Esophagus muscularis mucosa (tissue), 4 donors: Measurements from ENCODE around the gene STAC. TPM values are rescaled to one million over a fixed set of nuclear protein-coding genes. Genes with fewer than 3 reads are reported as not detected.

Experiments used
- DNase-seq: peaks from one replicate; pipeline ENCODE4 v3.0.0-alpha.2; 2017; ENCODE audit errors: extremely low spot score
- H3K27ac ChIP-seq, 4 donors: fragments of 200-600 bp; sonication (generic); replicated peaks in 1 of 4; 1 replicate in 3 of 4; 2 replicates in 1 of 4; pipeline ENCODE4 v1.5.1; 2016 to 2019; ENCODE audit warnings: mild to moderate bottlenecking in 1 of 4
- H3K27me3 ChIP-seq, 4 donors: fragments of 200-600 bp; sonication (generic); one replicate each; pipeline versions ENCODE4 v1.5.1 to v1.6.0; 2016 to 2019
- H3K36me3 ChIP-seq, 4 donors: fragments of 200-600 bp; sonication (generic); one replicate each; pipeline ENCODE4 v1.5.1; 2016 to 2019
- H3K4me1 ChIP-seq, 4 donors: fragments of 200-600 bp; sonication (generic); one replicate each; pipeline ENCODE4 v1.5.1; 2016 to 2019
- H3K4me3 ChIP-seq, 4 donors: fragments of 200-600 bp; sonication (generic); 1 replicate in 2 of 4; 2 replicates in 2 of 4; pipeline ENCODE4 v1.5.1; 2016 to 2019; ENCODE audit warnings: mild to moderate bottlenecking in 4 of 4, moderate library complexity in 1 of 4
- H3K9me3 ChIP-seq, 4 donors: fragments of 200-600 bp; sonication (generic); 1 replicate in 3 of 4; 2 replicates in 1 of 4; pipeline ENCODE4 v1.5.1; 2016 to 2019
- CTCF ChIP-seq, 3 experiments: fragments of 200-600 bp in 2 of 3; fragments of 450-650 bp in 1 of 3; sonication (generic) in 2 of 3; IDR thresholded peaks; one replicate each; pipeline ENCODE4 v1.5.1; 2017 to 2019; ENCODE audit warnings: antibody characterized with exemption in 3 of 3, mild to moderate bottlenecking in 2 of 3, moderate library complexity in 1 of 3
- EP300 ChIP-seq: sonication (generic); formaldehyde crosslinking; IDR thresholded peaks from one replicate; pipeline ENCODE4 v1.6.1; 2017; ENCODE audit warnings: antibody characterized with exemption
- POLR2A ChIP-seq: fragments of 450-650 bp; IDR thresholded peaks from one replicate; pipeline ENCODE4 v1.6.1; 2017; ENCODE audit warnings: antibody characterized with exemption, moderate library complexity, mild to moderate bottlenecking, low read depth
- POLR2AphosphoS5 ChIP-seq, 2 donors: sonication (generic); formaldehyde crosslinking; IDR thresholded peaks; one replicate each; pipeline ENCODE4 v1.6.1; 2017; ENCODE audit warnings: antibody characterized with exemption in 2 of 2
- WGBS: methylation state at CpG from one replicate; pipeline ENCODE4 v1.1.5; 2018; 5-methylcytosine and 5-hydroxymethylcytosine counted together
- intact Hi-C: fragments of 100-400 bp; cut with DNase I; formaldehyde crosslinking; loops from one replicate; pipeline ENCODE4 v1.15.1; 2023
- total RNA-seq, 4 donors: library from RNA; depleted of rRNA; stranded (reverse); fragments of >200 nt; gene quantifications; one replicate each; pipeline versions ENCODE4 v1.1.0 to v1.2.1, GENCODE V29; 2016

The STAC gene
- total RNA-seq, 4 donors from 2014 or later, result 7.1 to 11.9 (median 8.0) TPM

- no peaks in the 10 kb centered on the region for H3K9me3 ChIP-seq
- peaks cover 0 to 18% (median 16%) of the 10 kb centered on the region in 4 donors for H3K4me1 ChIP-seq
- no peaks in the 10 kb centered on the region for H3K36me3 ChIP-seq
- TF ChIP-seq POLR2AphosphoS5 (IDR thresholded peaks at IDR 0.05) (peak in 1 of 2 donors; percentile 85), EP300 (no peak)
- no peak for DNase-seq
- peak overlapping the region in 3 of 4 donors; percentile 10 to 58 (median 24) for H3K27ac ChIP-seq
- intact Hi-C loops, result no loop called here
- no peak overlapping the region for H3K4me3 ChIP-seq
- H3K27me3 ChIP-seq, result no peaks in the 10 kb centered on the region
Observed at GRCh38 chr3:36373084-36373483, 7.2 kb upstream of the STAC start.

- Histone ChIP-seq H3K27me3 (no peaks in the 10 kb centered on the region), H3K36me3 (no peaks in the 10 kb centered on the region), H3K4me1 (peaks cover 0 to 18% (median 16%) of the 10 kb centered on the region in 4 donors), H3K27ac (peak overlapping the region in 3 of 4 donors; percentile 10 to 58 (median 24)), H3K9me3 (no peaks in the 10 kb centered on the region), H3K4me3 (no peak overlapping the region)
- 56% methylated on average over 3 of the region's 3 CpGs for WGBS
- TF ChIP-seq EP300, result no peak
- TF ChIP-seq POLR2A, result no peak
- no peak for TF ChIP-seq CTCF (IDR thresholded peaks at IDR 0.05)
- TF ChIP-seq POLR2AphosphoS5 (IDR thresholded peaks at IDR 0.05), result no peak
- intact Hi-C loops, result no loop called here
- no peak for DNase-seq
Observed at GRCh38 chr3:36373666-36374065, 6.6 kb upstream of the STAC start.

GRCh38 chr3:36379872-36380220 lies 458 bp upstream of the STAC start:
- H3K27ac ChIP-seq, result peak overlapping the region in 2 of 4 donors; percentile 27 to 37
- intact Hi-C loops, result no loop called here
- 24% methylated on average over 8 of the region's 8 CpGs for WGBS

GRCh38 chr3:36381311-36381956 lies 1.1 kb downstream of the STAC start:
- WGBS, result 61% methylated on average over 8 of the region's 8 CpGs
- TF ChIP-seq POLR2A (no peak), POLR2AphosphoS5 (IDR thresholded peaks at IDR 0.05) (no peak), CTCF (IDR thresholded peaks at IDR 0.05) (no peak), EP300 (no peak)
- H3K9me3 ChIP-seq, result no peaks in the 10 kb centered on the region
- no peak overlapping the region for H3K27ac ChIP-seq
- intact Hi-C loops, result no loop called here
- peaks cover 0 to 15% (median 0%) of the 10 kb centered on the region in 4 donors for H3K27me3 ChIP-seq
- H3K4me3 ChIP-seq, result peak overlapping the region; percentile 55 to 72 (median 61)
- no peaks in the 10 kb centered on the region for H3K36me3 ChIP-seq
- H3K4me1 ChIP-seq, result peaks cover 0 to 20% (median 13%) of the 10 kb centered on the region in 4 donors
- DNase-seq, result peak; percentile 77

More at GRCh38 chr3:36379872-36380220, 458 bp upstream of the STAC start:
- no peak for TF ChIP-seq CTCF (IDR thresholded peaks at IDR 0.05)
- TF ChIP-seq EP300, result no peak
- no peak for TF ChIP-seq POLR2AphosphoS5 (IDR thresholded peaks at IDR 0.05)
- no peak for TF ChIP-seq POLR2A
- Histone ChIP-seq H3K27me3 (peaks cover 0 to 15% (median 0%) of the 10 kb centered on the region in 4 donors), H3K9me3 (no peaks in the 10 kb centered on the region), H3K4me1 (peaks cover 0 to 20% (median 13%) of the 10 kb centered on the region in 4 donors), H3K4me3 (peak overlapping the region; percentile 55 to 72 (median 61)), H3K36me3 (no peaks in the 10 kb centered on the region)
- DNase-seq, result no peak

GRCh38 chr3:36393563-36393962 lies 13.3 kb downstream of the STAC start:
- Histone ChIP-seq H3K9me3 (no peaks in the 10 kb centered on the region), H3K36me3 (no peaks in the 10 kb centered on the region), H3K27me3 (no peaks in the 10 kb centered on the region), H3K4me3 (no peak overlapping the region), H3K27ac (no peak overlapping the region), H3K4me1 (no peaks in the 10 kb centered on the region)
- 90% methylated on average over 1 of the region's 1 CpG for WGBS
- no peak for DNase-seq
- TF ChIP-seq POLR2A (no peak), POLR2AphosphoS5 (IDR thresholded peaks at IDR 0.05) (no peak), CTCF (IDR thresholded peaks at IDR 0.05) (no peak), EP300 (no peak)
- intact Hi-C loops, result no loop called here
